GM12801 (cell line): Measurements from ENCODE around the gene SLC6A2.

Source experiments
- TF ChIP-seq, protein P1 (sequence below): IDR thresholded peaks from one replicate; pipeline ENCODE4 v1.5.1; 2011; ENCODE audit warnings: control low read depth; ENCODE audit not compliant: insufficient read length; ENCODE audit errors: extremely low read depth

The SLC6A2 gene

DNA sequence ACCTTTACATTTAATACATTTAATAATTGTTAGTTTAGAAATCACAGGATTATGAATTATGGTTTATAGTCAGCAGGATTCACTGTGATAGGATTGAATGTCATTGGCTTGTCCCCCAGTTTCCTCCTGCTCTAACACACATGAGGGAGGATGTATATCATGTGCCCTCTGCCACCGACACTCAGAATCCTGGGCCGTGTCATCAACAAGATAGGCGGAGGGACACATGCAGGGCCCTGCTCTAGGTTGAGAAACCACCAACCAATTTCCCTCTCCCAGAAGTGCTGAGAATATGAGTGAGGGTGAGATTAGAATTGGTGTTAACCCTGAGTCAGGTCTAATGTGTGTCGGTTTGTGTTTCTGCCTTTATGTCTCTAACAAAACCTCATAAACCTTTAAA, 92.0 kb downstream of the SLC6A2 start:
- TF ChIP-seq, protein P1, sequence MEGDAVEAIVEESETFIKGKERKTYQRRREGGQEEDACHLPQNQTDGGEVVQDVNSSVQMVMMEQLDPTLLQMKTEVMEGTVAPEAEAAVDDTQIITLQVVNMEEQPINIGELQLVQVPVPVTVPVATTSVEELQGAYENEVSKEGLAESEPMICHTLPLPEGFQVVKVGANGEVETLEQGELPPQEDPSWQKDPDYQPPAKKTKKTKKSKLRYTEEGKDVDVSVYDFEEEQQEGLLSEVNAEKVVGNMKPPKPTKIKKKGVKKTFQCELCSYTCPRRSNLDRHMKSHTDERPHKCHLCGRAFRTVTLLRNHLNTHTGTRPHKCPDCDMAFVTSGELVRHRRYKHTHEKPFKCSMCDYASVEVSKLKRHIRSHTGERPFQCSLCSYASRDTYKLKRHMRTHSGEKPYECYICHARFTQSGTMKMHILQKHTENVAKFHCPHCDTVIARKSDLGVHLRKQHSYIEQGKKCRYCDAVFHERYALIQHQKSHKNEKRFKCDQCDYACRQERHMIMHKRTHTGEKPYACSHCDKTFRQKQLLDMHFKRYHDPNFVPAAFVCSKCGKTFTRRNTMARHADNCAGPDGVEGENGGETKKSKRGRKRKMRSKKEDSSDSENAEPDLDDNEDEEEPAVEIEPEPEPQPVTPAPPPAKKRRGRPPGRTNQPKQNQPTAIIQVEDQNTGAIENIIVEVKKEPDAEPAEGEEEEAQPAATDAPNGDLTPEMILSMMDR = no peak
